HepG2 (cell line): ENCODE results near the gene DSCAM. TPM values are rescaled to one million over a fixed set of nuclear protein-coding genes. Genes with fewer than 3 reads are reported as not detected.

ENCODE experiments used
- ATAC-seq: fragments of 200-7000 bp; cut with Tn5 transposase; 3 replicates; pipeline ENCODE4 v1.9.1; 2020; ENCODE audit warnings: mild to moderate bottlenecking, moderate library complexity
- BruUV-seq: library from RNA; stranded (reverse); fragments of 400-500 nt; replicated peaks from 2 replicates; lab custom pipeline; 2021; lab: Mats Ljungman, UMichigan
- CTCF ChIA-PET: fragments of 300-600 bp; formaldehyde crosslinking; extraction: SDS; loops from one replicate; lab custom pipeline; 2021; ENCODE audit warnings: low total read pairs, inconsistent platforms, low intra/inter-chr PET ratio; lab: Yijun Ruan, JAX
- POLR2A ChIA-PET: fragments of 350-600 bp; sonication (Branson Sonifier 250); formaldehyde crosslinking; loops from one replicate; lab custom pipeline; 2020; ENCODE audit warnings: antibody characterized with exemption, inconsistent platforms; lab: Yijun Ruan, JAX
- DNase-seq: peaks from one replicate; pipeline ENCODE4 v3.0.0-alpha.2; 2015; ENCODE audit warnings: low spot score
- FAIRE-seq: peaks from 3 replicates; lab custom pipeline; 2011; peaks lifted over from hg19 to GRCh38; lab: Jason Lieb, UNC
- H2AFZ ChIP-seq: one replicate; pipeline ENCODE4 v1.6.1; 2011; ENCODE audit warnings: low read length, inconsistent platforms
- H3K27ac ChIP-seq: fragments of 300-600 bp; 3 replicates; pipeline ENCODE4 v1.8.0; 2011; ENCODE audit warnings: mixed run types, mild to moderate bottlenecking, mixed read lengths, low read length, inconsistent platforms; ENCODE audit not compliant: insufficient read depth; ENCODE audit errors: extremely low read length
- H3K27me3 ChIP-seq, 2 experiments: fragments of 200-600 bp in 1 of 2; 2 replicates in 1 of 2; 3 replicates in 1 of 2; pipeline versions ENCODE4 v1.6.0 to v1.8.0; 2011; ENCODE audit warnings: low read length in 2 of 2, mild to moderate bottlenecking in 2 of 2, moderate library complexity in 2 of 2, inconsistent platforms in 1 of 2; ENCODE audit not compliant: insufficient read depth in 2 of 2, control insufficient read depth in 1 of 2
- H3K36me3 ChIP-seq, 2 experiments: fragments of 200-600 bp in 1 of 2; replicated peaks in 1 of 2; 2 replicates in 1 of 2; 3 replicates in 1 of 2; pipeline versions ENCODE4 v1.5.1 to v1.8.0; 2011; ENCODE audit warnings: low read length in 2 of 2, inconsistent platforms in 1 of 2; ENCODE audit not compliant: insufficient read depth in 2 of 2, control insufficient read depth in 1 of 2
- H3K4me1 ChIP-seq: 2 replicates; pipeline ENCODE4 v1.5.1; 2012; ENCODE audit warnings: low read length, inconsistent platforms; ENCODE audit not compliant: insufficient read depth
- H3K4me2 ChIP-seq: 2 replicates; pipeline ENCODE4 v1.6.0; 2011; ENCODE audit warnings: low read depth, low read length, inconsistent platforms
- H3K4me3 ChIP-seq, 3 experiments: fragments of 200-600 bp in 1 of 3; sonication (generic), shearing (Covaris generic) in 1 of 3; replicated peaks in 1 of 3; 2 replicates each; pipeline ENCODE4 v1.5.1; 2011 to 2016; ENCODE audit warnings: low read length in 3 of 3, inconsistent platforms in 2 of 3, low read depth in 2 of 3, mild to moderate bottlenecking in 2 of 3, control low read depth in 1 of 3, mixed read lengths in 1 of 3; ENCODE audit not compliant: insufficient read depth in 1 of 3
- H3K79me2 ChIP-seq: one replicate; pipeline ENCODE4 v1.6.1; 2011; ENCODE audit warnings: low read length, inconsistent platforms; ENCODE audit not compliant: insufficient read depth
- H3K9ac ChIP-seq: 2 replicates; pipeline ENCODE4 v1.6.0; 2011; ENCODE audit warnings: mild to moderate bottlenecking, low read depth, low read length, inconsistent platforms; ENCODE audit not compliant: insufficient read depth
- H3K9me3 ChIP-seq: 2 replicates; pipeline ENCODE4 v1.5.1; 2012; ENCODE audit warnings: mild to moderate bottlenecking, low read length
- H4K20me1 ChIP-seq: 2 replicates; pipeline ENCODE4 v1.6.0; 2011; ENCODE audit warnings: inconsistent platforms, mild to moderate bottlenecking, low read length, moderate library complexity; ENCODE audit not compliant: insufficient read depth
- CEBPB ChIP-seq: IDR thresholded peaks from 2 replicates; pipeline ENCODE4 v1.6.1; 2011; ENCODE audit warnings: low read depth, low read length, improper control_type of control experiment, borderline replicate concordance
- ZIK1 ChIP-seq: sonication (generic); formaldehyde crosslinking; IDR thresholded peaks from 2 replicates; pipeline ENCODE4 v1.5.0; 2020; ENCODE audit warnings: mild to moderate bottlenecking, low read depth, missing genetic modification reagents, borderline replicate concordance
- ZNF460 ChIP-seq: sonication (generic); formaldehyde crosslinking; IDR thresholded peaks from 2 replicates; pipeline ENCODE4 v1.5.1; 2020; ENCODE audit warnings: missing genetic modification reagents, mild to moderate bottlenecking, borderline replicate concordance
- WGBS: methylation state at CpG from one replicate; pipeline ENCODE4 v1.1.6; 2017; ENCODE audit warnings: low lambda C conversion rate; 5-methylcytosine and 5-hydroxymethylcytosine counted together
- in situ Hi-C: cut with HindIII; loops from 2 replicates; pipeline ENCODE4 v1.10.0; 2017; ENCODE audit warnings: low pct_unique_long_range_greater_than_20kb; ENCODE audit not compliant: extremely low pct_ligation_motif_present
- intact Hi-C: fragments of 100-400 bp; cut with micrococcal nuclease; formaldehyde crosslinking; loops from one replicate; pipeline ENCODE4 v1.10.0; 2022; ENCODE audit not compliant: unreplicated experiment
- polyA plus RNA-seq, 8 experiments: library from polyadenylated mRNA; depleted of rRNA in 3 of 8; stranded (reverse) in 7 of 8; unstranded in 1 of 8; fragments of >200 nt; fragmentation: Illumina TruSeq in 4 of 8; extraction: Trizol in 4 of 8; gene quantifications; 2 replicates each; pipeline versions ENCODE4 v1.2.1 to v1.2.3, GENCODE V29; 2011 to 2016; ENCODE audit warnings: low read depth in 4 of 8, missing spikeins in 1 of 8, mixed read lengths in 1 of 8; ENCODE audit not compliant: insufficient read depth in 1 of 8
- total RNA-seq, 5 experiments: library from RNA; depleted of rRNA; stranded (reverse); fragments of >200 nt; fragmentation: Illumina TruSeq; extraction: Trizol; gene quantifications; 2 replicates each; pipeline ENCODE4 v1.2.3, GENCODE V29; 2016; ENCODE audit warnings: low read depth in 1 of 5

The DSCAM gene
- total and polyA plus RNA-seq, 2 of the 13 experiments (the other 11 are each of a cell fraction or from before 2014, with no cell fraction given): not detected

DNA sequence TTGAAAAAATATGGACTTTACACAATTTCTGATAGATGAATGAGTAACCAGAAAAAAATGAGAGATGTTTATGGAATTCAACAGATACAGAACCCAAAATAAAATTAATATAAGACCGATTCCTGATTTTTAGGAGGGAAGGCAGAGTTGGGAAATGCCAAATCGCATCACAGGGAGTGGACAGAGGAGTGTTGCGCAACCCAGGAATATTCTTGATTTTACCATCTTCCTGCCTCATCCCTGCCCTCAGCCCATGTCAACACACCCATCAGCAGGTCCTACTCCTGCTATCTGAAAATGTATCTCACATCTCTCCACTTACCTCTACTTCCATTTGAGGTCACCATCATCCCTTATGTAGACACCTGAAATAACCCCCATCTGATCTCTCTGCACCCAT lies 221.0 kb downstream of the DSCAM start:
- H3K9ac ChIP-seq: no peak overlapping the region
- intact Hi-C loops: no loop called here
- no peaks in the 10 kb centered on the region for H3K27me3 ChIP-seq
- DNase-seq (no peak), FAIRE-seq (no peak), ATAC-seq (no peak)
- no peaks in the 10 kb centered on the region for H3K36me3 ChIP-seq
- no TSS peak for BruUV-seq
- H3K9me3 ChIP-seq: peaks cover 93% of the 10 kb centered on the region
- TF ChIP-seq ZNF460 (CRISPR knock-in tag): no peak
- peak; percentile 84 for TF ChIP-seq CEBPB
- in situ Hi-C loops: no loop called here
- POLR2A ChIA-PET: no interaction called here
- no peaks in the 10 kb centered on the region for H3K79me2 ChIP-seq
- H2AFZ ChIP-seq: no peak overlapping the region
- no peak overlapping the region for H3K4me2 ChIP-seq
- H3K4me1 ChIP-seq: no peaks in the 10 kb centered on the region
- CTCF ChIA-PET: no interaction called here
- 41% methylated on average over 3 of the region's 3 CpGs for whole genome bisulfite sequencing
- no peaks in the 10 kb centered on the region for H4K20me1 ChIP-seq
- H3K27ac ChIP-seq: no peak overlapping the region
- no peak overlapping the region for H3K4me3 ChIP-seq

DNA sequence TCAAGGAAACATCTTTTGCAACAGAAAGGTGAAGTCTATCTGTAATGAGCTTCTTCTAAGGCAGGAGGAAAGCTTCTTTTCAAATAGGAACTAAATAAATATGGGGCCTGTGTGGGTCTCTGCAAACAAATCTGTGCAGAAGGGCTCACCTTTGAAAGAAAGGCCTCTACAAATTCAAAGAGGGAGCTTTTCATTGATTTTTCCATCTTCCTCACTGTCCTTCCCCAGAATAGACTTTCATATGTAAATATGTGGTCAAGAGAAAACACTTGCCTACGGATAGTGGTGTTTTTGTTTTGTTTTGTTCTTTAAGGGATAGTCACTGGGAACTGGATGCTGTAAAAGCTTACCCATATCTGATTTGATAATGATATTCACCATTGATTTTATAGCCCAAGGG lies 223.4 kb downstream of the DSCAM start:
- H4K20me1 ChIP-seq: no peaks in the 10 kb centered on the region
- H3K36me3 ChIP-seq: no peaks in the 10 kb centered on the region
- in situ Hi-C loops: no loop called here
- H3K27me3 ChIP-seq: no peaks in the 10 kb centered on the region
- FAIRE-seq: no peak
- TF ChIP-seq ZIK1 (CRISPR knock-in tag): no peak
- TF ChIP-seq, all 625 proteins: peak for 0
- Histone ChIP-seq H3K4me1 (no peaks in the 10 kb centered on the region), H3K4me3 (no peak overlapping the region), H3K9ac (no peak overlapping the region), H2AFZ (no peak overlapping the region), H3K4me2 (no peak overlapping the region), H3K79me2 (no peaks in the 10 kb centered on the region), H3K9me3 (peaks cover 90% of the 10 kb centered on the region), H3K27ac (no peak overlapping the region)
- ChIA-PET POLR2A (no interaction called here), CTCF (no interaction called here)
- intact Hi-C loops: no loop called here
- WGBS: 0% methylated on average over 1 of the region's 1 CpG
- no peak for ATAC-seq
- BruUV-seq: no TSS peak
- DNase-seq: no peak
